ENCODE results near the gene SLC9A2. TPM values are rescaled to one million over a fixed set of nuclear protein-coding genes. Genes with fewer than 3 reads are reported as not detected.

Gene SLC9A2
- total RNA-seq, 1 donor = not detected

GRCh38 chr2:102652126-102652525 is 32.8 kb downstream of the SLC9A2 start:
- no peak for TF ChIP-seq CTCF (IDR thresholded peaks at IDR 0.05; ENCODE audit: insufficient read depth, low read depth, low read length)
- no peak overlapping the region for H3K4me3 ChIP-seq (ENCODE audit: low read depth, low read length)
- DNase-seq (ENCODE audit: low read depth) = no peak

DNA sequence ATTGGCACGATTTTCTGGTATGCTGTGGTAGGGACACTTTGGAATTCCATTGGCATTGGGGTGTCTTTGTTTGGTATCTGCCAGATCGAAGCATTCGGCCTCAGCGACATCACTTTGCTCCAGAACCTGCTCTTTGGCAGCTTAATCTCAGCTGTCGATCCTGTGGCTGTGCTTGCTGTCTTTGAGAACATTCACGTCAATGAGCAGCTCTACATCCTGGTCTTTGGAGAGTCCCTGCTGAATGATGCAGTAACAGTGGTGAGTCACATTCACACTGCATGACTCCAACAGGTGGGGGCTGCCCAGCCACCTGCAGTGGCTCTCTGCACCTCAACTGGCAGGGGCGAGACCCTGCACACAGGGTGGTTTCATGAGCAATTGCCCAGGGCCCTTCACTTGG is 38.4 kb downstream of the SLC9A2 start:
- TF ChIP-seq CTCF (IDR thresholded peaks at IDR 0.05; ENCODE audit: insufficient read depth, low read depth, low read length) = no peak
- no peak overlapping the region for H3K4me3 ChIP-seq (ENCODE audit: low read depth, low read length)
- DNase-seq (ENCODE audit: low read depth) = no peak

- H3K4me3 ChIP-seq (ENCODE audit: low read depth, low read length) = no peak overlapping the region
- no peak for DNase-seq (ENCODE audit: low read depth)
- TF ChIP-seq CTCF (IDR thresholded peaks at IDR 0.05; ENCODE audit: insufficient read depth, low read depth, low read length) = no peak
Observed at GRCh38 chr2:102660070-102660469, 40.7 kb downstream of the SLC9A2 start.

GRCh38 chr2:102660574-102660973 is 41.2 kb downstream of the SLC9A2 start:
- TF ChIP-seq CTCF (IDR thresholded peaks at IDR 0.05; ENCODE audit: insufficient read depth, low read depth, low read length) = no peak
- no peak overlapping the region for H3K4me3 ChIP-seq (ENCODE audit: low read depth, low read length)
- no peak for DNase-seq (ENCODE audit: low read depth)

DNA sequence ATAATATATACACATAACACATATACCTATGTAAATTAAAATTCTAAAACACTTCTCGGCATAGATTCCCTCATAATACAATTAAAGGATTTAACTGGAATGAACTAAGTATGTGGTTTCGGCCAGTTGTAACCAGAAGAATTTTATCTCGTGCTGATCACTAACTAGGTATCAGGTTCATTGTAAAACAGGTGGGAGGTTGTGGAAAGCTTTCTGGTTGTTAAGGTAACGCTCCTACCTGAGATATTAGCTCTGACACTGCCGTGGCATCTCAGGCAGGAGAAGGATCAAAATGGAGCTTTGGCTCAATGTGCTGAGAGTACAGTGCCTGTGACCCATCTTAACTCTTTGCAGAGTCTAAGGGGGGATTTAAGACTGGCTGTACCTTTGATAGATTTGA is 42.5 kb downstream of the SLC9A2 start:
- TF ChIP-seq CTCF (IDR thresholded peaks at IDR 0.05; ENCODE audit: insufficient read depth, low read depth, low read length) = no peak
- no peak for DNase-seq (ENCODE audit: low read depth)
- H3K4me3 ChIP-seq (ENCODE audit: low read depth, low read length) = no peak overlapping the region

DNA sequence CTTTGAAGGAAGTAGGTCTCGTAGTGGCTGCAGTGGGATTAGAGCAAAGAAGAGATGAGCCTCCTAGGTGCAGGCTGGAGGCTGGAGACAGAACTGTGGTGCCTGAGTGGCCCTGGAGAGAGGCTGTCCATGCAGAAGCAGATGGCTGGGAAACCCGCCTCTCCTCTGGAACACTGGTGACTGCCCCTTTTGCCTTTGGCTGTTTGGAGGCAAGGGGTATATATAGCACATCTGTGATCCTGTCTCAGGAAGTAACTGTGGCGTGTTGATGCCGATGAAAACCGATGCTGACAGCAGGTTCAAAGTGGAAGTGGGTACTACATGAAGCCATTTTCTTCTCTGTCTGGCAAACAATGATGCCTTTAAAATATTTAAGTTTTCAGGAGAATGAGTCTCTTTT is 43.5 kb downstream of the SLC9A2 start:
- no peak for DNase-seq (ENCODE audit: low read depth)
- TF ChIP-seq CTCF (IDR thresholded peaks at IDR 0.05; ENCODE audit: insufficient read depth, low read depth, low read length) = no peak
- no peak overlapping the region for H3K4me3 ChIP-seq (ENCODE audit: low read depth, low read length)

GRCh38 chr2:102663381-102663780 is 44.0 kb downstream of the SLC9A2 start:
- no peak for DNase-seq (ENCODE audit: low read depth)
- TF ChIP-seq CTCF (IDR thresholded peaks at IDR 0.05; ENCODE audit: insufficient read depth, low read depth, low read length) = no peak
- no peak overlapping the region for H3K4me3 ChIP-seq (ENCODE audit: low read depth, low read length)
